ENCODE measurements around the gene NOXRED1.

- no peak for TF ChIP-seq CTCF (IDR thresholded peaks at IDR 0.05; ENCODE audit: insufficient read depth, low read depth, low read length)
- no peak for TF ChIP-seq EZH2 (IDR thresholded peaks at IDR 0.05; ENCODE audit: insufficient read depth, low read length)
Observed at GRCh38 chr14:77347751-77348150, 75.6 kb downstream of the NOXRED1 start.
